ENCODE results near the gene ACTR6.
A peak's percentile ranks its signal among the peaks of the same experiment; 100 is the strongest.
"Not testable (repeated sequence)": the region's sequence is repeated elsewhere in the genome, so short reads cannot be mapped to it uniquely, and the experiment has no call there.

The ACTR6 gene

GRCh38 chr12:100179252-100179651 is 21.4 kb upstream of the ACTR6 start:
- no peak for DNase-seq

GRCh38 chr12:100184549-100185145 is 16.0 kb upstream of the ACTR6 start:
- DNase-seq = no peak

- DNase-seq = no peak
These were observed 15.2 kb upstream of the ACTR6 start for GRCh38 chr12:100185361-100185894.

- DNase-seq = no peak
These were observed 14.5 kb upstream of the ACTR6 start for GRCh38 chr12:100186071-100186470.

- no peak for DNase-seq
These were observed 13.5 kb upstream of the ACTR6 start for GRCh38 chr12:100187068-100187467.

GRCh38 chr12:100187857-100188519 is 12.6 kb upstream of the ACTR6 start:
- DNase-seq = no peak

- not testable (repeated sequence) for DNase-seq
These were observed 11.6 kb upstream of the ACTR6 start for GRCh38 chr12:100188888-100189635.

- no peak for DNase-seq
These were observed 10.8 kb upstream of the ACTR6 start for GRCh38 chr12:100189636-100190394.

- no peak for DNase-seq
These were observed 7.5 kb upstream of the ACTR6 start for GRCh38 chr12:100193085-100193484.

GRCh38 chr12:100197486-100197885 is 3.1 kb upstream of the ACTR6 start:
- DNase-seq = no peak

GRCh38 chr12:100199023-100199346 is 1.6 kb upstream of the ACTR6 start:
- no peak for DNase-seq

- peak; percentile 68 for DNase-seq
These were observed 1.1 kb upstream of the ACTR6 start for GRCh38 chr12:100199347-100200149.

- no peak for DNase-seq
These were observed 1.2 kb downstream of the ACTR6 start for GRCh38 chr12:100201604-100202423.

- DNase-seq = no peak
These were observed 6.7 kb downstream of the ACTR6 start for GRCh38 chr12:100207311-100207710.

GRCh38 chr12:100208834-100209233 is 8.2 kb downstream of the ACTR6 start:
- no peak for DNase-seq

- no peak for DNase-seq
These were observed 11.1 kb downstream of the ACTR6 start for GRCh38 chr12:100211698-100212097.

- no peak for DNase-seq
These were observed 12.6 kb downstream of the ACTR6 start for GRCh38 chr12:100213016-100213891.

- DNase-seq = no peak
These were observed 13.9 kb downstream of the ACTR6 start for GRCh38 chr12:100214518-100214917.

GRCh38 chr12:100215209-100215608 is 14.6 kb downstream of the ACTR6 start:
- no peak for DNase-seq

- DNase-seq = no peak
These were observed 15.7 kb downstream of the ACTR6 start for GRCh38 chr12:100216337-100216736.
